Measurements from ENCODE around the gene SLC39A12.

The SLC39A12 gene

DNA sequence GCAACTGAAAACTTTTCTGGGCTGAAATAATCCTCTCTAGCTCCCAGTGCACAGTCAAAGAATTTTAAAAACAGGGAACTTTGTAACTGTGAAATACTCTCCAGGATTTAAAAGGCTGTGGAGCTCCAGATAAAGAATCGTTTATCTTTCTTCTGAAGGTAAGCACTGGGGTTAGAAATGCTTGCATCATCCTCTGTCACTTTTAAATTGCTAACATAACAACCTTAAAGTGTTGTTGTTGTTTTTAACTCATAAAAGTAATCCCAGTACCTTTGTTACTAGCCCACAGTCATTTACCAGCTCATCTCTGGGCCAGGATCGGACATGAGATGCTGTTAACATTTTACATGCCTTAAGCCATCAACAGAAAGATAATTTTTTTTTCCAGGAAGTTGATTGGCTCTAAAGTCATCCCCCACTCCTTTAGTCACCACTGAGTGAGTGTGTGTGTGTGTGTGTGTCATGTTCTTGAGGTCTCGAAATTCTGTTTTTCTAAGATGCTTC is at the start of gene SLC39A12:
Gene SLC39A12 (plus strand): TSS at position 51 of the 504 bp plus-strand sequence. CDS start 1,359 bp downstream, outside the sequence.
- DNase-seq (ENCODE audit: low read depth): peak; percentile 55
- no peak within 1 kb of the TSS for H3K4me3 ChIP-seq (ENCODE audit: low read length)
- TF ChIP-seq, protein P1, sequence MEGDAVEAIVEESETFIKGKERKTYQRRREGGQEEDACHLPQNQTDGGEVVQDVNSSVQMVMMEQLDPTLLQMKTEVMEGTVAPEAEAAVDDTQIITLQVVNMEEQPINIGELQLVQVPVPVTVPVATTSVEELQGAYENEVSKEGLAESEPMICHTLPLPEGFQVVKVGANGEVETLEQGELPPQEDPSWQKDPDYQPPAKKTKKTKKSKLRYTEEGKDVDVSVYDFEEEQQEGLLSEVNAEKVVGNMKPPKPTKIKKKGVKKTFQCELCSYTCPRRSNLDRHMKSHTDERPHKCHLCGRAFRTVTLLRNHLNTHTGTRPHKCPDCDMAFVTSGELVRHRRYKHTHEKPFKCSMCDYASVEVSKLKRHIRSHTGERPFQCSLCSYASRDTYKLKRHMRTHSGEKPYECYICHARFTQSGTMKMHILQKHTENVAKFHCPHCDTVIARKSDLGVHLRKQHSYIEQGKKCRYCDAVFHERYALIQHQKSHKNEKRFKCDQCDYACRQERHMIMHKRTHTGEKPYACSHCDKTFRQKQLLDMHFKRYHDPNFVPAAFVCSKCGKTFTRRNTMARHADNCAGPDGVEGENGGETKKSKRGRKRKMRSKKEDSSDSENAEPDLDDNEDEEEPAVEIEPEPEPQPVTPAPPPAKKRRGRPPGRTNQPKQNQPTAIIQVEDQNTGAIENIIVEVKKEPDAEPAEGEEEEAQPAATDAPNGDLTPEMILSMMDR (conservative IDR thresholded peaks at IDR 0.05; ENCODE audit: low read length): no peak

DNA sequence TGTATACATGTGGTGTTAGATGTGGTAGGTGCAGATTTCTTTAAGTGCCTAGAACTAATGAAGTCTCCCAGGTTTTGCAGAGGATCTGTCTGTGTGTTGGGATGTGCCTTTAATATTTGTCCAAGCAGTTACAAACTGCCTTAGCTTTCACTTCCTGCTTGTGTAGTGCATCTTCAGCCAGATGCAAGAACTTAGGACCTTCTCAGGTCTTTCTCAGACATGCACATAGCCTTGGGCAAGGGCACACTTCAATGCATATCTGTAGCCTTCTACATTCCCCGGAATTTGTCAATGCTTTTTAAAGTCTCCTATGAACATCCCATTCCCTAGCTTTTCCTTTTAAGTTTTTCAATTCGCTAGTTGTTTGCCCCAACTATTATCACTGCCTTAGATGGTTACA is 47.2 kb upstream of the SLC39A12 start:
- no peak for DNase-seq (ENCODE audit: low read depth)
- TF ChIP-seq, protein P1 (conservative IDR thresholded peaks at IDR 0.05; ENCODE audit: low read length): no peak
- no peak overlapping the region for H3K4me3 ChIP-seq (ENCODE audit: low read length)

DNA sequence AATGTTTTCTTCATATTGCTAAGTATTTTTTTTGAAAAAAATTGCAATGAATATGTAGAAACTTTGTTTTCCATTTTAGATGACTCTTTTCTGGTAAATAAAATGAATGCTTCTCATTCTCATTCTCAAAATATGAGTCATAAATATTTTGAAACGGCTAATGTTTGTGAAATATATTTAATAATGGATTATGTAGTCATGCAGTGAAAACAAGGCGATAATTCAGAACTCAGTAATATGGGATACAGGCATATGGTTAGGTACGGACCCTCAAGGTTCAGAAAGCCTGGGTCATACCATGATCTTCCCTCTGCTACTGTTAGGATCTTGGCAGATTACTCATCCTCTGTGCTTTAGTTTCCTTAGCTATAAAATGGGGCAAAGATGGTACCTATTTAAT is 46.2 kb upstream of the SLC39A12 start:
- TF ChIP-seq, protein P1 (conservative IDR thresholded peaks at IDR 0.05; ENCODE audit: low read length): no peak
- H3K4me3 ChIP-seq (ENCODE audit: low read length): no peak overlapping the region
- DNase-seq (ENCODE audit: low read depth): peak; percentile 26

DNA sequence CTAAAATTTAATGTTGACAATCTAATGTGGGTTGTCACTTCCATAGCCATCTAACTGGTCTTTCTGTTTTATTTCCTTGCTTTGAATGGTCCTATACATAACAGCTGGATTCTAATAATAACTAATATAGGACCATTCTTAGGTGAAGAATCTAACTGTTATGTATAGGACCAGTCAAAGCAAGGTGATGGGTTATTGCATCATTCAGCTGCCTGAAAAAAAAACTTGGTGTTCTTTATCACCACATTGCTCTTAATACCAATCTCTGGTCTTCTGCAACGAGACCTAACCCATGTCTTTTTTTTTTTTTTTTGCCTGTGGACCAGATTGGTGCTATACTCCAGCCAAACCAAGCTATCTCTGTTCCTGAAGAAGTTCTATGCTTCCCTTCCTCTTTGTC is 45.7 kb upstream of the SLC39A12 start:
- no peak overlapping the region for H3K4me3 ChIP-seq (ENCODE audit: low read length)
- DNase-seq (ENCODE audit: low read depth): no peak
- TF ChIP-seq, protein P1 (conservative IDR thresholded peaks at IDR 0.05; ENCODE audit: low read length): no peak

DNA sequence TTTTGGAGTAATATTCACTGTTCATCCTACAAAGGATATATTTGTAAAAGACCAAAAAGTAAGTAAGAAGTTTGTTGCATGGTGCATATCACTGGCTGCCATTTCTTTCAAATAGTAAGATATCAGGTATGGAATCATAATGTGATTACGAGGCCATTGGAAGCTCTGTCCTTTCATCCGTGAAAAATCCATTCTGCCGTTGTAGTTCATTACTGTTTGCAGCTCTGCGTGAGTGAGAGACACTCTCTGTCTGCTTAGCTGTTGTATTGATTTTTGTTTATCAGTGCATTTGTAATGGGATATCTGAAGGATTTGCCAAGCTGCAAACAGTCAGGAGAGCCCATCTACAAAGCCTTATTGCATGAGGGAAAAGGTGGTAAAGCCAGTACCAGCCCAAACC is 44.1 kb upstream of the SLC39A12 start:
- DNase-seq (ENCODE audit: low read depth): no peak
- H3K4me3 ChIP-seq (ENCODE audit: low read length): no peak overlapping the region
- TF ChIP-seq, protein P1 (conservative IDR thresholded peaks at IDR 0.05; ENCODE audit: low read length): no peak

DNA sequence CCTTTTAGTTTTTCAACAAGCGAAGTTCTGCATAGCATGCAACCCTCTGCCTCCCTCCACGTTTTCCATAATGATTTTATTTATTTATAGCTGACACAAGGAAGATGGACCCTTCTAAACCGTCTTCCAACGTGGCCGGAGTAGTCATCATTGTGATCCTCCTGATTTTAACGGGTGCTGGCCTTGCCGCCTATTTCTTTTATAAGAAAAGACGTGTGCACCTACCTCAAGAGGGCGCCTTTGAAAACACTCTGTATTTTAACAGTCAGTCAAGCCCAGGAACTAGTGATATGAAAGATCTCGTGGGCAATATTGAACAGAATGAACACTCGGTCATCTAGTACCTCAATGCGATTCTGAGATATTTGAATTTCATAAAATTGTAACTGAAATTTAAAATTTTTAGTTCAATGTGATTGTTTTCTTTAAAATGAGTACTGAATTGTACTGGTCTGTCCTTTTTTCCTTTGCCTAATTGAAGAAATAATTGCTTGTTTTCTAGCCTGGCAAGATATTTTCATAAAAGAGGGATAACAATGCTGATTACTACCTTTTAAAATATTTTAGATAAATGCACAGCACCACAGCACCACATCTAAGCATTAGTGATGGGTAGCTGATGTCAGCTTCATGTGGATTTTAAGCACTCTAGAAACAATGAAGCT is 41.5 kb upstream of the SLC39A12 start:
- TF ChIP-seq, protein P1 (conservative IDR thresholded peaks at IDR 0.05; ENCODE audit: low read length): peak; percentile 79
- DNase-seq (ENCODE audit: low read depth): peak; percentile 68
- H3K4me3 ChIP-seq (ENCODE audit: low read length): no peak overlapping the region

DNA sequence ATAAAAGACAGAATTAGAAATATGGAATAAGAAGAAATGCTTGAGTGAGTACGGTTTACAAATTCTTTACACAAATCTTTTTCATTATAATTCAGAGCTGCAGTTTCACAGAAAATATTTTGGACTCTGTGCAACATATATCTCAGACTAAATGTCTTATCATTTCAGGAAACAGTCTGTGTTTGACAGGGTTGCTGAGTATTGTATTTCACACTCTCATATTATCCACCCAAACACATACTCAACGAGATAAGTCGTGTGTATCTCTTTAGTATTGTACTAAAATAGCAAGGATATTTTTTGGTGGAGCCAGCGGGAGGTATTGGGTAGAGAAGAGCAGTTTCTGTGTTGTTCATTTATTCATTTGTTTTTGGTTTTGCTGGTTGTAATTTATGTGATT is 39.0 kb upstream of the SLC39A12 start:
- H3K4me3 ChIP-seq (ENCODE audit: low read length): no peak overlapping the region

More for the DNA sequence above, 39.0 kb upstream of the SLC39A12 start:
- TF ChIP-seq, protein P1 (conservative IDR thresholded peaks at IDR 0.05; ENCODE audit: low read length): no peak
- DNase-seq (ENCODE audit: low read depth): no peak
